Esophagus squamous epithelium (tissue), 5 donors: ENCODE data around the gene KLHL5. TPM values are rescaled to one million over a fixed set of nuclear protein-coding genes. Genes with fewer than 3 reads are reported as not detected.

Source experiments
- DNase-seq: peaks from one replicate; lab custom pipeline; 2025; lab: John Stamatoyannopoulos, UW
- H3K27ac ChIP-seq, 4 donors: fragments of 200-600 bp; sonication (generic); one replicate each; pipeline ENCODE4 v1.5.1; 2016 to 2019; ENCODE audit warnings: mild to moderate bottlenecking in 1 of 4
- H3K27me3 ChIP-seq, 4 donors: fragments of 200-600 bp; sonication (generic); 1 replicate in 3 of 4; 2 replicates in 1 of 4; pipeline versions ENCODE4 v1.5.1 to v1.6.0; 2017 to 2021; ENCODE audit warnings: antibody characterized with exemption in 1 of 4
- H3K36me3 ChIP-seq, 3 donors: fragments of 200-600 bp; sonication (generic); one replicate each; pipeline ENCODE4 v1.5.1; 2016 to 2019
- H3K4me1 ChIP-seq, 3 donors: fragments of 200-600 bp; sonication (generic); one replicate each; pipeline ENCODE4 v1.5.1; 2017 to 2019
- H3K4me3 ChIP-seq, 4 donors: fragments of 200-600 bp; sonication (generic); 1 replicate in 3 of 4; 2 replicates in 1 of 4; pipeline ENCODE4 v1.5.1; 2016 to 2019; ENCODE audit warnings: mild to moderate bottlenecking in 2 of 4, moderate library complexity in 1 of 4
- H3K9me3 ChIP-seq, 3 donors: fragments of 200-600 bp; sonication (generic); one replicate each; pipeline ENCODE4 v1.5.1; 2016 to 2019
- POLR2A ChIP-seq, 4 donors: fragments of 450-650 bp; IDR thresholded peaks; one replicate each; pipeline ENCODE4 v1.6.1; 2017; ENCODE audit warnings: antibody characterized with exemption in 4 of 4, mild to moderate bottlenecking in 4 of 4, moderate library complexity in 3 of 4
- WGBS, 2 donors: methylation state at CpG; one replicate each; pipeline ENCODE4 v1.1.5; 2018; 5-methylcytosine and 5-hydroxymethylcytosine counted together
- intact Hi-C: fragments of 100-400 bp; cut with DNase I; formaldehyde crosslinking; loops from one replicate; pipeline ENCODE4 v1.15.0; 2022
- total RNA-seq, 4 donors: library from RNA; depleted of rRNA; stranded (reverse); fragments of >200 nt; gene quantifications; one replicate each; pipeline ENCODE4 v1.1.0, GENCODE V29; 2016
- TF ChIP-seq, protein P1 (sequence below), 6 experiments: fragments of 450-650 bp in 4 of 6; fragments of 200-600 bp in 2 of 6; sonication (generic) in 2 of 6; IDR thresholded peaks; one replicate each; pipeline ENCODE4 v1.5.1; 2016 to 2019; ENCODE audit warnings: antibody characterized with exemption in 6 of 6, mild to moderate bottlenecking in 4 of 6, moderate library complexity in 4 of 6
- donor health status: DM: yes; HTN: yes; CAD: no.

KLHL5 gene
- total RNA-seq, 4 donors from 2014 or later = 4.6 to 47.3 (median 18.9) TPM

- intact Hi-C loops = no loop called here
- Histone ChIP-seq H3K4me1 (peaks cover 0 to 63% (median 6%) of the 10 kb centered on the region in 3 donors), H3K9me3 (no peaks in the 10 kb centered on the region), H3K36me3 (no peaks in the 10 kb centered on the region), H3K27ac (peak overlapping the region in 3 of 4 donors; percentile 61 to 62 (median 62)), H3K4me3 (no peak overlapping the region), H3K27me3 (no peaks in the 10 kb centered on the region)
- TF ChIP-seq, protein P1, sequence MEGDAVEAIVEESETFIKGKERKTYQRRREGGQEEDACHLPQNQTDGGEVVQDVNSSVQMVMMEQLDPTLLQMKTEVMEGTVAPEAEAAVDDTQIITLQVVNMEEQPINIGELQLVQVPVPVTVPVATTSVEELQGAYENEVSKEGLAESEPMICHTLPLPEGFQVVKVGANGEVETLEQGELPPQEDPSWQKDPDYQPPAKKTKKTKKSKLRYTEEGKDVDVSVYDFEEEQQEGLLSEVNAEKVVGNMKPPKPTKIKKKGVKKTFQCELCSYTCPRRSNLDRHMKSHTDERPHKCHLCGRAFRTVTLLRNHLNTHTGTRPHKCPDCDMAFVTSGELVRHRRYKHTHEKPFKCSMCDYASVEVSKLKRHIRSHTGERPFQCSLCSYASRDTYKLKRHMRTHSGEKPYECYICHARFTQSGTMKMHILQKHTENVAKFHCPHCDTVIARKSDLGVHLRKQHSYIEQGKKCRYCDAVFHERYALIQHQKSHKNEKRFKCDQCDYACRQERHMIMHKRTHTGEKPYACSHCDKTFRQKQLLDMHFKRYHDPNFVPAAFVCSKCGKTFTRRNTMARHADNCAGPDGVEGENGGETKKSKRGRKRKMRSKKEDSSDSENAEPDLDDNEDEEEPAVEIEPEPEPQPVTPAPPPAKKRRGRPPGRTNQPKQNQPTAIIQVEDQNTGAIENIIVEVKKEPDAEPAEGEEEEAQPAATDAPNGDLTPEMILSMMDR (IDR thresholded peaks at IDR 0.05) = no peak
- TF ChIP-seq POLR2A (IDR thresholded peaks at IDR 0.05) = no peak
- WGBS, 2 donors = 41 to 50% methylated on average over 1 to 4 of the region's 4 CpGs
- no peak for DNase-seq
Measured at GRCh38 chr4:39037491-39037825, 24.6 kb upstream of the KLHL5 start.

GRCh38 chr4:39037941-39038340 lies 24.1 kb upstream of the KLHL5 start:
- no peaks in the 10 kb centered on the region for H3K36me3 ChIP-seq
- TF ChIP-seq, protein P1 (IDR thresholded peaks at IDR 0.05) = no peak
- TF ChIP-seq POLR2A (IDR thresholded peaks at IDR 0.05) = no peak
- H3K27me3 ChIP-seq = no peaks in the 10 kb centered on the region
- H3K4me3 ChIP-seq = no peak overlapping the region
- H3K4me1 ChIP-seq = peaks cover 2 to 63% (median 6%) of the 10 kb centered on the region in 3 donors
- peak overlapping the region in 3 of 4 donors; percentile 61 to 62 (median 62) for H3K27ac ChIP-seq
- WGBS, 2 donors = 38 to 63% methylated on average over 3 of the region's 3 CpGs
- no peak for DNase-seq
- no peaks in the 10 kb centered on the region for H3K9me3 ChIP-seq
- intact Hi-C loops = no loop called here

DNA sequence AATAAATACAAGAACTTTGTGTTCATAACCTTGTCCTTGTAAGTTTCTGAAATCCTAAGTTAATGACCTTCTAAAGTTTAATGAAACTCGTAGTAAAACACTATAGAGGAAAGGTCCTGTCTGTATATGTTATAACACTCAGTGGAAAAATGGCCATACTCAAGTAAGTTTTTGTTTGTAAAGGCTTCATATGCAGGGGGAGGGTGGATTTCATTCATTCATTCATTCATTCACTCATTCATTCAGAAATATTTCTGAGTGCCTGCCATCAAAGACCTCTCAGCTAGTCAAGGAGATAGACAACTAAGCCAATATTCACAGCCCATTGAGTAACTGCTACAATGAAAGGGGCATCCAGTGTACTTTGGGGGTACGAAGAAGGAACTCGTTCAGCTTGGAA lies 22.9 kb upstream of the KLHL5 start:
- DNase-seq = no peak
- no peak for TF ChIP-seq POLR2A (IDR thresholded peaks at IDR 0.05)
- TF ChIP-seq, protein P1 (IDR thresholded peaks at IDR 0.05) = no peak
- Histone ChIP-seq H3K36me3 (no peaks in the 10 kb centered on the region), H3K27me3 (no peaks in the 10 kb centered on the region), H3K27ac (no peak overlapping the region), H3K4me1 (peaks cover 5 to 72% (median 14%) of the 10 kb centered on the region in 3 donors), H3K9me3 (no peaks in the 10 kb centered on the region), H3K4me3 (no peak overlapping the region)
- intact Hi-C loops = no loop called here
- 89 to 93% methylated on average over 3 of the region's 3 CpGs for WGBS, 2 donors

DNA sequence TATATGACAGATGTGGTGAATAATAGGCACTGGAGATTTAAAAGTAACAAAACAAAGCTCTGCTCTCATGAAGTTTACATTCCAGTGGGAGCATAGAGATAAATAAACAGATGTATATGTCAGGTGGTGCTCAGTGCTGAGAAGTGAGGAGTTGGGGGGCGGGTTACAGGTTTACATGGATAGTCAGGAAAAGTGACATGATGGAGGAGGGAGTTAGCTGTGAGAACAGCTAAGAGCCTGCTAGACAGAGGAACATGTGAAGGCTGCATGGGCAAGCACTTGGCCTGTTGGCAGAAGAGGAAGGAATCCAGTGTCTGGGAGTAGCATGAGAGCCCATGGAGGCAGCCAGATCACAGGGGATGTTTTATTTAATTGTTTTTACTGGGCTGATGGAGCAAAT lies 19.7 kb upstream of the KLHL5 start:
- TF ChIP-seq, protein P1 (IDR thresholded peaks at IDR 0.05) = no peak
- TF ChIP-seq POLR2A (IDR thresholded peaks at IDR 0.05) = no peak
- Histone ChIP-seq H3K36me3 (no peaks in the 10 kb centered on the region), H3K27ac (peak overlapping the region in 3 of 4 donors; percentile 23 to 98 (median 92)), H3K27me3 (no peaks in the 10 kb centered on the region), H3K4me1 (peaks cover 17 to 81% (median 20%) of the 10 kb centered on the region in 3 donors), H3K4me3 (no peak overlapping the region), H3K9me3 (no peaks in the 10 kb centered on the region)
- intact Hi-C loops = no loop called here
- no peak for DNase-seq
- 83% methylated on average over 1 of the region's 1 CpG; no CpG with 5 or more reads in 1 of the 2 donors for WGBS, 2 donors

GRCh38 chr4:39043058-39043860 lies 18.8 kb upstream of the KLHL5 start:
- TF ChIP-seq, protein P1 (IDR thresholded peaks at IDR 0.05) = no peak
- TF ChIP-seq POLR2A (IDR thresholded peaks at IDR 0.05) = no peak
- Histone ChIP-seq H3K27me3 (no peaks in the 10 kb centered on the region), H3K9me3 (no peaks in the 10 kb centered on the region), H3K27ac (peak overlapping the region; percentile 92 to 98 (median 93)), H3K36me3 (no peaks in the 10 kb centered on the region), H3K4me3 (peak overlapping the region in 3 of 4 donors; percentile 77 to 96 (median 94)), H3K4me1 (peaks cover 20 to 81% (median 25%) of the 10 kb centered on the region in 3 donors)
- DNase-seq = no peak
- intact Hi-C loops = no loop called here
- WGBS, 2 donors = 36 to 38% methylated on average over 10 of the region's 10 CpGs
